SK-N-SH treated with all-trans-retinoic acid at 6 μM for 48 hours (cell line): Measurements from ENCODE around the gene C9orf85.

Experiments used
- ARNTL ChIP-seq: fragments of 450-650 bp; formaldehyde crosslinking; IDR thresholded peaks from 2 replicates; pipeline ENCODE4 v1.5.0; 2020; ENCODE audit warnings: low read depth, mild to moderate bottlenecking, moderate library complexity, borderline replicate concordance
- ISL1 ChIP-seq: fragments of 250-450 bp; sonication (Bioruptor Pico); IDR thresholded peaks from 2 replicates; pipeline ENCODE4 v2.1.2; 2022; ENCODE audit warnings: mild to moderate bottlenecking, moderate library complexity
- PPARA ChIP-seq: fragments of 250-450 bp; sonication (Bioruptor Pico); IDR thresholded peaks from 2 replicates; pipeline ENCODE4 v1.5.0; 2020; ENCODE audit warnings: mild to moderate bottlenecking, borderline replicate concordance
- TCF4 ChIP-seq: fragments of 250-450 bp; sonication (Bioruptor Pico); IDR thresholded peaks from 2 replicates; pipeline ENCODE4 v1.8.0; 2021; ENCODE audit warnings: mild to moderate bottlenecking, moderate library complexity, borderline replicate concordance
- TOX ChIP-seq: fragments of 250-450 bp; sonication (Bioruptor Pico); IDR thresholded peaks from 2 replicates; pipeline ENCODE4 v1.8.0; 2021; ENCODE audit warnings: mild to moderate bottlenecking, moderate library complexity, borderline replicate concordance
- ZC3H10 ChIP-seq: fragments of 250-450 bp; sonication (Bioruptor Pico); IDR thresholded peaks from 2 replicates; pipeline ENCODE4 v1.5.1; 2021; ENCODE audit warnings: mild to moderate bottlenecking, moderate library complexity
- ZFP3 ChIP-seq: fragments of 250-450 bp; sonication (Bioruptor Pico); IDR thresholded peaks from 2 replicates; pipeline ENCODE4 v1.5.0; 2020; ENCODE audit warnings: mild to moderate bottlenecking, moderate library complexity
- ZFP30 ChIP-seq: fragments of 450-650 bp; formaldehyde crosslinking; IDR thresholded peaks from 2 replicates; pipeline ENCODE4 v1.5.0; 2022; ENCODE audit warnings: mild to moderate bottlenecking, moderate library complexity
- ZNF565 ChIP-seq: fragments of 450-650 bp; formaldehyde crosslinking; conservative IDR thresholded peaks from 2 replicates; pipeline ENCODE4 v1.5.0; 2020; ENCODE audit warnings: low read depth, mild to moderate bottlenecking, moderate library complexity
- TF ChIP-seq, protein P1 (sequence below): fragments of 250-450 bp; sonication (Bioruptor Pico); IDR thresholded peaks from 2 replicates; pipeline ENCODE4 v1.8.0; 2020; ENCODE audit warnings: mild to moderate bottlenecking, moderate library complexity, borderline replicate concordance
- TF ChIP-seq, protein P2 (sequence below): fragments of 250-450 bp; sonication (Bioruptor Pico); IDR thresholded peaks from 2 replicates; pipeline ENCODE4 v1.5.1; 2021; ENCODE audit warnings: mild to moderate bottlenecking, moderate library complexity

DNA sequence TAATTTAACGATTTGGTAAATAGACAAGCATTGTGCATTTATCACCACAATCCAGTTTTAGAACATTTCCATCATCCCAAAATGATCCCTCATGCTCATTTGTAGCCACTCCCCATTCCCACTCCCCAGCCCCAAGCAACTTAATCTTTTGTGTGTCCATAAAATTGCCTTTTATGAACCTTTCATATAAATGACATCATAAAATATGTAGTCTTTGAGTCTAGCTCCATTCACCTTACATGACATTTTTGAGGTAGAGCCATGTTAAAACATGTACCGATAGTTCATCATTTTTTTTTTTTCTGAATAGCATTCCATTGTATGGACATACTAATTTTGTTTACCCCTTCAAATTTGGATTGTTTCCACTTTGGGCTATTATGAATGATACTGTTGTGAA is 70.5 kb downstream of the C9orf85 start:
- TF ChIP-seq ZC3H10 (CRISPR knock-in tag), result no peak
- TF ChIP-seq ARNTL (CRISPR knock-in tag), result no peak
- no peak for TF ChIP-seq ZNF565 (CRISPR knock-in tag)
- no peak for TF ChIP-seq PPARA
- no peak for TF ChIP-seq ZFP30 (CRISPR knock-in tag)
- TF ChIP-seq TOX (CRISPR knock-in tag), result no peak
- TF ChIP-seq, protein P1, sequence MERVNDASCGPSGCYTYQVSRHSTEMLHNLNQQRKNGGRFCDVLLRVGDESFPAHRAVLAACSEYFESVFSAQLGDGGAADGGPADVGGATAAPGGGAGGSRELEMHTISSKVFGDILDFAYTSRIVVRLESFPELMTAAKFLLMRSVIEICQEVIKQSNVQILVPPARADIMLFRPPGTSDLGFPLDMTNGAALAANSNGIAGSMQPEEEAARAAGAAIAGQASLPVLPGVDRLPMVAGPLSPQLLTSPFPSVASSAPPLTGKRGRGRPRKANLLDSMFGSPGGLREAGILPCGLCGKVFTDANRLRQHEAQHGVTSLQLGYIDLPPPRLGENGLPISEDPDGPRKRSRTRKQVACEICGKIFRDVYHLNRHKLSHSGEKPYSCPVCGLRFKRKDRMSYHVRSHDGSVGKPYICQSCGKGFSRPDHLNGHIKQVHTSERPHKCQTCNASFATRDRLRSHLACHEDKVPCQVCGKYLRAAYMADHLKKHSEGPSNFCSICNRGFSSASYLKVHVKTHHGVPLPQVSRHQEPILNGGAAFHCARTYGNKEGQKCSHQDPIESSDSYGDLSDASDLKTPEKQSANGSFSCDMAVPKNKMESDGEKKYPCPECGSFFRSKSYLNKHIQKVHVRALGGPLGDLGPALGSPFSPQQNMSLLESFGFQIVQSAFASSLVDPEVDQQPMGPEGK (CRISPR knock-in tag), result no peak
- no peak for TF ChIP-seq ISL1 (CRISPR knock-in tag)
- TF ChIP-seq, protein P2, sequence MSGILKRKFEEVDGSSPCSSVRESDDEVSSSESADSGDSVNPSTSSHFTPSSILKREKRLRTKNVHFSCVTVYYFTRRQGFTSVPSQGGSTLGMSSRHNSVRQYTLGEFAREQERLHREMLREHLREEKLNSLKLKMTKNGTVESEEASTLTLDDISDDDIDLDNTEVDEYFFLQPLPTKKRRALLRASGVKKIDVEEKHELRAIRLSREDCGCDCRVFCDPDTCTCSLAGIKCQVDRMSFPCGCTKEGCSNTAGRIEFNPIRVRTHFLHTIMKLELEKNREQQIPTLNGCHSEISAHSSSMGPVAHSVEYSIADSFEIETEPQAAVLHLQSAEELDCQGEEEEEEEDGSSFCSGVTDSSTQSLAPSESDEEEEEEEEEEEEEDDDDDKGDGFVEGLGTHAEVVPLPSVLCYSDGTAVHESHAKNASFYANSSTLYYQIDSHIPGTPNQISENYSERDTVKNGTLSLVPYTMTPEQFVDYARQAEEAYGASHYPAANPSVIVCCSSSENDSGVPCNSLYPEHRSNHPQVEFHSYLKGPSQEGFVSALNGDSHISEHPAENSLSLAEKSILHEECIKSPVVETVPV (CRISPR knock-in tag), result no peak
- TF ChIP-seq TCF4 (CRISPR knock-in tag), result no peak
- no peak for TF ChIP-seq ZFP3 (CRISPR knock-in tag)
